T1000 (cell line): ENCODE data around the gene LOXL4.

Experiments used
- DNase-seq: peaks from one replicate; lab custom pipeline; 2025; ENCODE audit warnings: mixed read lengths; lab: John Stamatoyannopoulos, UW

LOXL4 gene

GRCh38 chr10:98295401-98295811 is 27.4 kb upstream of the LOXL4 start:
- DNase-seq, result no peak

- DNase-seq, result no peak
These were observed 26.3 kb upstream of the LOXL4 start for GRCh38 chr10:98294270-98294627.

- no peak for DNase-seq
These were observed 25.7 kb upstream of the LOXL4 start for GRCh38 chr10:98293550-98294269.

GRCh38 chr10:98292971-98293370 is 25.0 kb upstream of the LOXL4 start:
- DNase-seq, result no peak

- DNase-seq, result no peak
These were observed 21.8 kb upstream of the LOXL4 start for GRCh38 chr10:98289802-98290209.

- no peak for DNase-seq
These were observed 19.3 kb upstream of the LOXL4 start for GRCh38 chr10:98287321-98287720.

GRCh38 chr10:98286419-98286818 is 18.4 kb upstream of the LOXL4 start:
- DNase-seq, result no peak

- DNase-seq, result no peak
These were observed 17.4 kb upstream of the LOXL4 start for GRCh38 chr10:98285416-98285815.

- no peak for DNase-seq
These were observed 8.3 kb upstream of the LOXL4 start for GRCh38 chr10:98276311-98276710.

GRCh38 chr10:98274562-98274961 is 6.6 kb upstream of the LOXL4 start:
- no peak for DNase-seq

- DNase-seq, result no peak
These were observed 5.3 kb upstream of the LOXL4 start for GRCh38 chr10:98273057-98273850.

- no peak for DNase-seq
These were observed 4.7 kb upstream of the LOXL4 start for GRCh38 chr10:98272656-98273055.

GRCh38 chr10:98272245-98272644 is 4.3 kb upstream of the LOXL4 start:
- DNase-seq, result no peak

- no peak for DNase-seq
These were observed 2.8 kb upstream of the LOXL4 start for GRCh38 chr10:98270786-98271185.

- no peak for DNase-seq
These were observed 2.2 kb upstream of the LOXL4 start for GRCh38 chr10:98270073-98270740.

GRCh38 chr10:98269435-98269912 is 1.5 kb upstream of the LOXL4 start:
- DNase-seq, result peak; percentile 92

- DNase-seq, result no peak
These were observed 869 bp upstream of the LOXL4 start for GRCh38 chr10:98268694-98269431.

GRCh38 chr10:98267069-98267893 is 713 bp downstream of the LOXL4 start:
- DNase-seq, result no peak

GRCh38 chr10:98266647-98267046 is 1.3 kb downstream of the LOXL4 start:
- no peak for DNase-seq

GRCh38 chr10:98265403-98266378 is 2.3 kb downstream of the LOXL4 start:
- no peak for DNase-seq
